GM19025 (cell line): ENCODE data around the gene JMJD1C.
A peak's percentile ranks its signal among the peaks of the same experiment; 100 is the strongest.
"Not testable (repeated sequence)": the region's sequence is repeated elsewhere in the genome, so short reads cannot be mapped to it uniquely, and the experiment has no call there.

ENCODE experiments used
- ATAC-seq: cut with Tn5 transposase; IDR thresholded peaks from one replicate; pipeline ENCODE4 v1.9.1; 2021; ENCODE audit warnings: mild to moderate bottlenecking, low read depth, moderate library complexity; ENCODE audit not compliant: unreplicated experiment

JMJD1C gene, protein sequence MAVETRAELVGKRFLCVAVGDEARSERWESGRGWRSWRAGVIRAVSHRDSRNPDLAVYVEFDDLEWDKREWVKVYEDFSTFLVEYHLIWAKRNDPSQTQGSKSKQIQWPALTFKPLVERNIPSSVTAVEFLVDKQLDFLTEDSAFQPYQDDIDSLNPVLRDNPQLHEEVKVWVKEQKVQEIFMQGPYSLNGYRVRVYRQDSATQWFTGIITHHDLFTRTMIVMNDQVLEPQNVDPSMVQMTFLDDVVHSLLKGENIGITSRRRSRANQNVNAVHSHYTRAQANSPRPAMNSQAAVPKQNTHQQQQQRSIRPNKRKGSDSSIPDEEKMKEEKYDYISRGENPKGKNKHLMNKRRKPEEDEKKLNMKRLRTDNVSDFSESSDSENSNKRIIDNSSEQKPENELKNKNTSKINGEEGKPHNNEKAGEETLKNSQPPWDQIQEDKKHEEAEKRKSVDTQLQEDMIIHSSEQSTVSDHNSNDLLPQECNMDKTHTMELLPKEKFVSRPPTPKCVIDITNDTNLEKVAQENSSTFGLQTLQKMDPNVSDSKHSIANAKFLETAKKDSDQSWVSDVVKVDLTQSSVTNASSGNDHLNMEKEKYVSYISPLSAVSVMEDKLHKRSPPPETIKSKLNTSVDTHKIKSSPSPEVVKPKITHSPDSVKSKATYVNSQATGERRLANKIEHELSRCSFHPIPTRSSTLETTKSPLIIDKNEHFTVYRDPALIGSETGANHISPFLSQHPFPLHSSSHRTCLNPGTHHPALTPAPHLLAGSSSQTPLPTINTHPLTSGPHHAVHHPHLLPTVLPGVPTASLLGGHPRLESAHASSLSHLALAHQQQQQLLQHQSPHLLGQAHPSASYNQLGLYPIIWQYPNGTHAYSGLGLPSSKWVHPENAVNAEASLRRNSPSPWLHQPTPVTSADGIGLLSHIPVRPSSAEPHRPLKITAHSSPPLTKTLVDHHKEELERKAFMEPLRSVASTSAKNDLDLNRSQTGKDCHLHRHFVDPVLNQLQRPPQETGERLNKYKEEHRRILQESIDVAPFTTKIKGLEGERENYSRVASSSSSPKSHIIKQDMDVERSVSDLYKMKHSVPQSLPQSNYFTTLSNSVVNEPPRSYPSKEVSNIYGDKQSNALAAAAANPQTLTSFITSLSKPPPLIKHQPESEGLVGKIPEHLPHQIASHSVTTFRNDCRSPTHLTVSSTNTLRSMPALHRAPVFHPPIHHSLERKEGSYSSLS (N-terminal part only)

DNA sequence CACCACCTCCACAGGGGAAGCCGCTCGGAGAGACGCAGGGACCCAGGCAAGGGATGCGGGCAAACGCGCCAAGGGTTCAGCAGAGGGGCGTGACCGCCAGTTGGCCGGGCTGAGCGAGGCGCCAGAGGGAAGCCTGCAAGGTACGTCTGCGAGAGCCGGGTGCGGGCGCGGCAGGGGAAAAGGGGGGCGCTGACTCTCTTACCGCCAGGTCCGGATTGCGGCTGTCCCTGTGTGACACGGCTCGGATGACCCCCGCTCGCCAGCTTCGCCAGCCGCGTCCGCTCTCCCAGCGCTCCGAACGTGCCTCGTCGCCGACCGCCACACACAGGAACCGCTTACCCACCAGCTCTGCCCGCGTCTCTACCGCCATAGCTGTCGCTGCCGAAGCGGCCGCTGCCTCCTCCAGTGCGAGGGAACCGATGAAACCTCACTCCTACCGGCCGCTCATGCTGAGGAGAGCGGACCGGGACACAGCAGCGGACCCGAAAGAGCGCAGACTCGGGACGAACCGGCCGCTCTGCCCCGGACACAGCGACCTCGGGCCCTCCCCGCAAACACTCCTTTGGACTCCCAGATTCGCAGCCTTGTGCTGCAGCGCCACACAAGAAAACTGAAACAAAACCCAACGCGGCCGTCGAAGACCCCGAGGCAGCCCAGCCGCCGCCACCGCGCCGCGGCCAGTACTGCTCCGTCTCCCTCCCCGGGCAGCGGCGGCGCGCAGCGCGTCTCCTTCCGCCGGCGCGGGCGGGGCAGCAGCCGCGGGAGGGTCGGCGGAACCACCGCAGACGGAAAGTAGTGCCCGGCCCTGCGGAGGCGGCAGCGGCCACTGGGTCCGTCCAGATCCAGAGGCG is at the start of gene JMJD1C:
Gene JMJD1C, minus strand, starts transcription at position 685 of the 851 bp plus-strand sequence. Its CDS starts 315 bp downstream, at position 370.
- peak; percentile 78 for ATAC-seq

DNA sequence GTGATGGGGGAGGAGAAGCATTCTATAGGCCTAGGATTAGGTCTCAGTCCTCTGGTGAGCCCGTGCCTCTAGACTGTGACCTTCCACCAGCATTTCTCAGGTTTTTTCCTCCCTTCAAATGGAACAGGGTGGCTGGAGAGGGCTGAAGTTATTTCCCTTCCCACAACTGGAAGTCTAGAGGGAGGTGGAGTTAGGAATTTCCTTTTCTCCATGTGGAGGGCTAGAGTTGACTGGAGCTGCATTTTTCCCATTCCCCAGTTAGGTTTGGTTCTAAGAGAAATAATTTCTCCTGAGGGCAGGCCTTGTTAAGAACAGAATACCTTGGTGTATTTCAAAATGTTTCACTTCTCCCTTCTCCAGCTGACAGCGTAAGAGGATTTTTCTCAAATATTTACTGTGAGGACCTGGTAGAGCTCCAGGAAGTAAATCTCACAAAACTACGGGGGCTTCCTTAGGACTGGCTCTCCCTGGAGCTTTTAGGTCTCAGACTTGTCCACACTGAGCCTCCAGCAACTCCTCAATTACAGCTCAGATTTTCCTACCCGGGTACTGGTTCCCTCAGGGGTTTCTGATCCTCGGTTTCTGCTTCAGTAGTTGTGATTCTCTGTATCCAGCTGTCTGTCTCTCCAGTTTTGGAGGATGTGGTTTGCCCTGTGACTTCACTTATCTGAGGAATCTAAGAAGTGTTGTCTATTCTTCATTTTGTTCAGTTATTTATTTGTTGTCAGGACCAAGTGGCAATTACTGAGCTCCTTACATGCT is 49.4 kb upstream of the JMJD1C start:
- no peak for ATAC-seq

DNA sequence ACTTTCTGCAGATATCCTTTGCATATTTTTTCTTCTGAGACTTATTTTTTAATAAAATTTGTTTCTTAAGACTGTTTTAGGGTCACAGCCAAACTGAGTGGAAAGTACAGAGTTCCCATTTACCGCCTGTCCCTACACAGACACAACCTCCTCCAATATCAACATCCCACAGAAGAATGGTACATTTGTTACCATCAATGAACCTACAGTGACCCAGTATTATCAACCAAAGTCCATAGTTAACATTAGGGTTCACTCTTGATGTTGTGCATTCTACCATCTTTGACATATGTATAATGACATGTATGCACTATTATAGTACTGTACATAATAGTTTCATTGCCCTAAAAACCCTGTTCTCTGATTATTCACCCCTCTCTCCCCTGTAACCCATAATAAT is 40.8 kb upstream of the JMJD1C start:
- no peak for ATAC-seq

DNA sequence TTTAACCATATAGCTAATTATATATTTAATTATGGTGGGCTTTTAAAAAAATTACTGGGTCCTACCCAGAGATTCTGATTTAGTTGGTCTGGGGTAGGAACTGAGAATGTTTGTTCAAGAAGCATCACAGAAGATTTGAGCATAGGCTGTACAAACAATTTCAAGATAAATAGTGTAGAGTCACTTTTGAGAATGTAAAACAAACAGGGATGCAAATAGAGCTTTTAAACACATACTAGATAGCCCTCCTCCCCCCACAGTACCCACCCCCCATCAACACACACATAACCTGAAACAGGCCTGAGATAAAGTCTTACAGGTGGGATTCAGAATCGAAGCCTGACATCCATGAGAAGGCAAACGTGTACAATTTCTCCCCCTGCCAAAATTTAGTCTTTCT is 39.8 kb upstream of the JMJD1C start:
- ATAC-seq = no peak

DNA sequence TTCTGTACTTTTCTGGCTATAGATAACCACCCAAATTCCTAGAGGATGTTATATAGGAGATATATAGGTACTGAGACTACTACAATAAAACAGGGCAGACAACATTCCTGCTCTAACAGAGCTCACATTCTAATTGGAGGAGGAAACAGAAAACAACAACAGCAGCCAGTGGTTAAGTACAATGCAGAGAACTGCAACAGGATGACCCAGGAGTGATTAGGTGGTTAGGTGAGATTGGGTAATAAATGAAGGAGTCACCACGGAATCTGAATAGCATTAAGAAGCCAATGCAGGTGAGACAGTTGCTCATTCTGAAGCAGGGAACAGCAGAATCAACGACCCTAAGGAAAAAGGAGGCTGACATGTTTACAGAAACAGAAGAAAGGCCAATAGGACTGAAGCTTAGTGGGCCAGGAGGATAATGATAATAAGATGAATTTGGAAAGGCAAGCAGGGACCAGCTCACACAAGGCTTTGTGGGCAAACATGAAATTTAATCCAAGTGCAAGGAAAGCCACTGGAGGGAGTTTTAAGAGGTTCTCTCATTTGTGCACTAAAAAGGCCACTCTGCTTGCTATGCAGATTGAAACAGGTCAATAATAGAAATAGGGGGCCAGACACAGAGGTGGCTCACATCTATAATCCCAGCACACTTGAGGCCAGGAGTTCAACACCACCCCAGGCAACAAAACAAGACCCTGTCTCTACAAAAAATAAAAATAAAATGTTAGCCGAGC is 38.5 kb upstream of the JMJD1C start:
- no peak for ATAC-seq

DNA sequence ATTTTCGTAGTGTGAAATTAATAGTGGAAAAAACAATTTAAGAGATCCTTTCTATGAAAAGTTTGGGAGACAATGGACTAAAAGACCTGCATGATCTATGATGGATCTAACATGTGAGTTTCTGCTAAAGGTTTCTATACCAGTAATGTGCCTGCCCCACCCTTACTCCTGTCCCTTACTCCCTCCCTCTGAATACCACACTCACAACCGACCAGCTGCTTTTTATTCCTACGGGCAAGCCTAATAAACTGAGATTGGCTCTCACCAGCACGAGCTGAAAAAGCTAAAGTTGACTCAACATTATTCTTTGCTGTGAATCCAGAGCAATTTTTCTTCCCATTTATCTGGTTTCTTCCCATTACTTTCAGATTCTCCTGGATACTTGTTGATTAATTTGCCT is 37.6 kb upstream of the JMJD1C start:
- ATAC-seq = no peak

DNA sequence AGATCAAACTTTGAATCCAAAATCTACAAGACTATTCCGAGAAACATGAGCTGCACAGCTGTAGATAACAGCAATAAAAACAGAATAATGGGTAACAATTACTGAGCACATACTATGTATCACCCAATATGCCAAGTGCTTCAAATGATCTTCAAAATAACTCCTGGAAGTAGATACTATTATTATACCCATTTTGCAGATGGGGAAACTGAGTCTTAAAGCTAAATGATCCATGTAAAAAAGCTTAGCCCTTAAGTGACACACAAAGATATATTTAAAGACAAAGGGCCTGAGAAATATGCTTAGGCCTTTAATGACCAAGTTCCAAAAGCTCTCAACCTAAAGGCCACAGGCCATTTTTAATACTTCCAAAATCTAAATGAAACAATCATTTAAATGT is 37.1 kb upstream of the JMJD1C start:
- no peak for ATAC-seq

DNA sequence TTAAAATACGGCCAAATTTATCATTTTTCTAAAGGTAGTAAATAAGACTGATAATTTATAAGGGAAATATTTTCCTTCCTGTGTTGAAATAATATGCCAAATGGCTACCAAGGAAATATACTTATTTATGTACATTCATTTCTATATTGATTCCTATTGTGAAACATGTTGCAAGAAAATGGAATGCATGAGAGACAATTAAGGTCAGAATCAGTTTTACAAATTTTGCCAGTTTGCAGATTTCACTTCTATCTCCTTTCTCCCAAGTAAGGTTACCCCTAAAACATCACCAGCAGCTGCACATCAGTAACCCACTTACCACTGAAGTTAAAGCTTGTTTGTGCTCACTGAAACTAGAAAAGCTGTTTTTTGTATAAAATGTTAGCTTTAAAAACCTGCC is 36.2 kb upstream of the JMJD1C start:
- no peak for ATAC-seq

DNA sequence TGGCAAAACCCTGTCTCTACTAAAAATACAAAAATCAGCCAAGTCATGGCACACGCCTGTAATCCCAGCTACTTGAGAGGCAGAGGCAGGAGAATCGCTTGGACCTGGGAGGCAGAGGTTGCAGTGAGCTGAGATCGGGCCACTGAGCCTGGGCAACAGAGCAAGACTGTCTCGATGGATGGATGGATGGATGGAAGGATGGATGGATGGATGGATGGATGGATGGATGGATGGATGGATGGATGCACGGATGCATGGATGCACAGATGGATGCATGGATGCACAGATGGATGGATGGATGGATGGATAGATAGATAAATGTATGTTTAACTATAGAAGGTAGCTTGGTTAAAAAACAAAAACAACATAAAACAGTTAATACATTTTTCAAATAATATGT is 34.8 kb upstream of the JMJD1C start:
- not testable (repeated sequence) for ATAC-seq

DNA sequence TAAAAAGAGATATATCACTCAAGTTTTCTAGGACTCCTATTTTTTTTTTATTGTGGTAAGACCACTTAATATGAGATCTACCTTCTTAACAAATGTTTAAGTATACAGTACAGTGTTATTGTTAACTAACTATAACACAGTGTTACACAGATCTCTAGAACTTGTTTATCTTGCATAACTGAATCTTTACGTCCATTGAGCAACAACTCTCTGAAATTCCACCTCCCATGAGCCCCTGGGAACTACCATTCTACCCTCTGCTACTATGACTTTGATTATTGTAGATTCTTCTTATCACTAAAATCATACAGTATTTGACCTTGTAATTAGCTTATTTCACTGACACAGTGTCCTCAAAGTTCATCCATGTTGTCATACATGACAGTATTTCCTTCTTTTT is 32.9 kb upstream of the JMJD1C start:
- no peak for ATAC-seq

DNA sequence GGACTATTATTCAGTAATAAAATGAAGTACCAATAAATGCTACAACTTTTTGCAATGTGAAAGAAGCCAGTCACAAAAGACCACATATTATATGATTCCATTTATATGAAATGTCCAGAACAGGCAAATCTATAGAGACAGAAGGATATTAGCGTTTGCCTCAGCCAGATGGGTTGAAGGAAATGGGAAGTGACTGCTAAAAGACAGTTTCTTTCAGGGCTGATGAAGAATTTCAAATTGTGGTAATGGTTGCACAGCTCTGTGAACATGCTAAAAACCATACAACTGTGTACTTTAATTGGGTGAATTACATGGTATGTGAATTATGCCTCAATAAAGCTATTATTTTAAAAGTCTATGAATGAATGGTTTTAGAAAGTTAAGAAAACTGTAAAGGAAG is 31.5 kb upstream of the JMJD1C start:
- ATAC-seq = no peak

DNA sequence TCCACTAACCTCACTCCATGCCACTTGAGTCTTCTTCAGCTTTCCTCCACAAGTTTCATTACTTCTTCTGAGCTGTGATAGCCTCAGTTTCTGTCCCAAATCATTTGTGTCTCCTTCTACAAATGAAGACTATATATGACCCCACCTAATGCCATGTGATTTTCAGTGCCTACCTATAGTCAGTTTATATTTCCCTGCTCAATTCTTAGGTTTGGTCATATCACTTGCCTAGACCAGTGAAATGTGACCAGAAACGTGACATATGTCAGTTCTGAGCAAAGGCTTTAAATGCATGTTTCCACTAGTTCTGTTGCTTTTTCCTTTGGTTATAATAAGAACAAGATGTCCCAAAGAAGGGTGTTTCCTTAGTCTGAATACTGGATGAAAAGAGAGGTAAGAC is 30.8 kb upstream of the JMJD1C start:
- ATAC-seq = no peak

DNA sequence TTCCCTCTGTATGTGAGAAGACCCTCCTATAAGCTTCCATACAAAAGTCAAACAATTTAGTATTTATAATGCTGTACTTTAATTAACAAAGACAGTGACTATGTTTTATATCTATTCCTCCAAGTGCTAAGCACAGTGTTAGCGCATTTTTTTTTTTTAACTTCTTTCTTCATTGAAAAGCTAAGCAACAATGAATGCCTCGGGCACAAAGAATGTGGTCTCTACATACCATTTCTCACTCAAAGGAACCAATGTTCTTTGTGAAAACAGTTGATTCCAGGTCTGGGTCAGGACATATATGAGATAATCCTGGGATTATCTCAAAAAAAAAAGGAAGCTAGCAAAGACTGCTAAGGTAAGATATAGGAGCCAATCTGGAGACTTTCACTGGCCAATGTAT is 29.2 kb upstream of the JMJD1C start:
- ATAC-seq = no peak

DNA sequence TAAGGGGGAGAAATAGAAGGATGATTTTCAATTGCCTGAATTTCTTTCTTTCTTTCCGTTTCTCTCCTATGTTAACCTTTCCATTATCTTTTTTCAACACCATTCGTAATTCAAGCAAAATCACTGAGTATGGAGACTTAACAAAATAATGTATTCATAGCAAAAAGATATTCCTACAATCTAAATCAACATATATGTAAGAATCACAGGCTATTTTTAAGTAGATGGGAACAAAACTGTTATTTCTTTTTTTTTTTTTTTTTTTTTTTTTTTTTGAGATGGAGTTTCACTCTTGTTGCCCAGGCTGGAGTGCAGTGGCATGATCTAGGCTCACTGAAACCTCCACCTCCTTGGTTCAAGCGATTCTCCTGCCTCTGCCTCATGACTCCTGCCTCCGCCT is 27.2 kb upstream of the JMJD1C start:
- no peak for ATAC-seq

DNA sequence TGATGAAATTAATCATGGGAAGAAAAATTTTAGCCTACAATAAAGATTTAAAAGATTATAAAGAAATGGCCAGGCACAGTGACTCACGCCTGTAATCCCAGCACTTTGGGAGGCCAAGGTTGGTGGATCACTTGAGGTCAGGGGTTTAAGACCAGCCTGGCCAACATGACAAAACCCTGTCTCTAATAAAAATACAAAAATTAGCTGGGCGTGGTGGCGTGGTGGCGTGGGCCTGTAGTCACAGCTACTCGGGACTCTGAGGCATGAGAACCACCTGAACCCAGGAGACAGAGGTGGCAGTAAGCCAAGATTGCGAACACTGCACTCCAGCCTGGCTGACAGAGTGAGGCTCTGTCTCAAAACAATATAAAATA is 26.5 kb upstream of the JMJD1C start:
- not testable (repeated sequence) for ATAC-seq

DNA sequence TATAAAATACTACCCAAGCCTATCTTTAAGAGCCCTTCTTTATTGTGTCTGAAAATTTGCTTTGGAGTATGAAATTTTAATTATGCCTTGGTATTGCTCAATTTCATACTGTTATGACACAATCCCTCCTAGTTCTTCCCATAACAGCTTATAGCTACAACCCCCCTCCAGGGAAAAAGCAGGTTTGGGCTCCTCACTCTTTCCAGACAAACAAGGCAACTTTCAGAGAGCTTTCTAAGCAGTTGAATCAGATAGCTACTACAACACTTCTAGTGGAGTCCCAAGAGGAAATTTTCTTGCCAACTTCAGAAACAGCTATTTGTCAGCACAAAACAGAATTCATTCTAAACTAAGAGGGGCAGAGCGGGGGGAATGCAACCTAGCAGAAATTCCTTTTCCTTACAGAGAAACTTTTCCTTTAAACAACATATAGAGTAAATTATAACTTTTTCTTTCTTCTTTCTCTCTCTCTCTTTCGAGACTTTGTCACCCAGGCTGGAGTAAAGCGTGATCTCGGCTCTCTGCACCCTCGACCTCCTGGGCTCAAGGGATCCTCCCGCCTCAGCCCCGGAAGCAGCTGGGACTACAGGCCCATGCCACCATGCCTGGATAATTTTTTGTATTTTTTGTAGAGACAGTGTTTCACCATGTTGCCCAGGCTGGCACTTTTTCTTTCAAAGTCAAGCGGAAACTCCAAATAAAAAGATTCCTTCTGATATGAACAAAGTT is 26.0 kb upstream of the JMJD1C start:
- no peak for ATAC-seq

DNA sequence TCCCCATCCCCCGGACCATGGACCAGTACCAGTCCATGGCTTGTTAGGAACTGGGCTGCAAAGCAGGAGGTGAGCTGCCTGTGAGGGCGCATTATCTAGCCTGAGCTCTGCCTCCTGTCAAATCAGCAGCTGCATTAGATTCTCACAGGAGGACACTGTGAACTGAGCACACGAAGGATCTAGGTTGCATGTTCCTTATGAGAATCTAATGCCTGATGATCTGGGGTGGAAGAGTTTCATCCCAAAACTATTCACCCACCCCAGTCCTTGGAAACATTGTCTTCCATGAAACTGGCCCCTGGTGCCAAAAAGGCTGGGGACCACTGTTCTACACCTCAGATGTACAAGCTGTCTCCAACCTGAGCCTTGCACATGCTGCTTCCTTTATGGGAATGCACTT is 24.1 kb upstream of the JMJD1C start:
- ATAC-seq = no peak

DNA sequence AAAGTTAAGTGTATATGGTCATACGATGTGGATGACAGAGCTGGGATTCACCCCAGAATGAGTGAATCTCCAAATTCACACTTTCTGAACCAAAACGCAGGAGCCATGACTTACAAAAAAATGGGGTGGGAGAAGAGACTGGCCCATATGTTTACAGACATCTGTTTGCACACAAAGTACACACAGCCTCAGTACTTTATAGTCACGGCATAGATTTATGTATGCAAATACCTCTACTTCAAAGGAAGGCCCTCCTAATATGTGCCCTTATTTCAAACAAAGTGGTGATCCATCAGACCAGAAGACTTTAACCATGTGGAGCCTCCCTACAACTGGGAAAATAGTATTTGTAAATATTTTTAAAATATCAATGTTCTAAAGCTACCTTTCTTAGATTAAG is 22.2 kb upstream of the JMJD1C start:
- no peak for ATAC-seq
